IMR-90 (cell line): ENCODE data around the gene CHMP1B.

Source experiments
- CEBPB ChIP-seq: IDR thresholded peaks from 2 replicates; pipeline ENCODE4 v1.6.1; 2012; ENCODE audit warnings: low read depth, low read length, improper control_type of control experiment
- FOS ChIP-seq: fragments of 150-350 bp; IDR thresholded peaks from 2 replicates; pipeline ENCODE4 v1.6.1; 2016; ENCODE audit warnings: low read depth, low read length
- POLR2A ChIP-seq: IDR thresholded peaks from 2 replicates; pipeline ENCODE4 v1.6.1; 2012; ENCODE audit warnings: mild to moderate bottlenecking, low read depth, low read length
- RCOR1 ChIP-seq: IDR thresholded peaks from 2 replicates; pipeline ENCODE4 v1.6.1; 2012; ENCODE audit warnings: mild to moderate bottlenecking, low read length, improper control_type of control experiment; ENCODE audit not compliant: insufficient replicate concordance
- TF ChIP-seq, protein P1 (sequence below): conservative IDR thresholded peaks from 2 replicates; pipeline ENCODE4 v1.5.1; 2012; ENCODE audit warnings: mild to moderate bottlenecking, low read depth, low read length, improper control_type of control experiment
- TF ChIP-seq, protein P2 (sequence below): fragments of 150-350 bp; IDR thresholded peaks from 2 replicates; pipeline ENCODE4 v1.6.1; 2016; ENCODE audit warnings: low read depth, mild to moderate bottlenecking, low read length, moderate library complexity, borderline replicate concordance

DNA sequence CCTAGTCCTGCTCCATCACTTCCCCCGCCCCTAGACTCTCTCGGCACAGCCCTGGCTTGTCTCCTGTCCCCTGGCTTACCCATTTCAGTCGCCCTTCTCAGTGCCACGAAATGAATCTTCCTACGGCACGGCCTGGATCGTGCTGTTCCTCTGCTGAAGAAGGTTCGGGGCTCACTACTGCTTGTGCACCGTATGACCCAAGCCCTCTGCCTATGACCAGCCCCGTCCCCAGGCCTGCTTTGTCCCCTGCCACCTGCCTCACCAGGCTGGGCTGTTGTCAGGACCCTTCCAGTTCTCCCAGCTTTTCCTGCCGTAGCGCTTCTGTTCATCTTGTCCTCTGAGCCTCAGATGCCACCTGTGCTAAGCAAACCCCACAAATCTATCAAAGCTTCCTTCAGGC is 13.9 kb downstream of the CHMP1B start:
- TF ChIP-seq, protein P1, sequence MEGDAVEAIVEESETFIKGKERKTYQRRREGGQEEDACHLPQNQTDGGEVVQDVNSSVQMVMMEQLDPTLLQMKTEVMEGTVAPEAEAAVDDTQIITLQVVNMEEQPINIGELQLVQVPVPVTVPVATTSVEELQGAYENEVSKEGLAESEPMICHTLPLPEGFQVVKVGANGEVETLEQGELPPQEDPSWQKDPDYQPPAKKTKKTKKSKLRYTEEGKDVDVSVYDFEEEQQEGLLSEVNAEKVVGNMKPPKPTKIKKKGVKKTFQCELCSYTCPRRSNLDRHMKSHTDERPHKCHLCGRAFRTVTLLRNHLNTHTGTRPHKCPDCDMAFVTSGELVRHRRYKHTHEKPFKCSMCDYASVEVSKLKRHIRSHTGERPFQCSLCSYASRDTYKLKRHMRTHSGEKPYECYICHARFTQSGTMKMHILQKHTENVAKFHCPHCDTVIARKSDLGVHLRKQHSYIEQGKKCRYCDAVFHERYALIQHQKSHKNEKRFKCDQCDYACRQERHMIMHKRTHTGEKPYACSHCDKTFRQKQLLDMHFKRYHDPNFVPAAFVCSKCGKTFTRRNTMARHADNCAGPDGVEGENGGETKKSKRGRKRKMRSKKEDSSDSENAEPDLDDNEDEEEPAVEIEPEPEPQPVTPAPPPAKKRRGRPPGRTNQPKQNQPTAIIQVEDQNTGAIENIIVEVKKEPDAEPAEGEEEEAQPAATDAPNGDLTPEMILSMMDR: no peak
- TF ChIP-seq, protein P2, sequence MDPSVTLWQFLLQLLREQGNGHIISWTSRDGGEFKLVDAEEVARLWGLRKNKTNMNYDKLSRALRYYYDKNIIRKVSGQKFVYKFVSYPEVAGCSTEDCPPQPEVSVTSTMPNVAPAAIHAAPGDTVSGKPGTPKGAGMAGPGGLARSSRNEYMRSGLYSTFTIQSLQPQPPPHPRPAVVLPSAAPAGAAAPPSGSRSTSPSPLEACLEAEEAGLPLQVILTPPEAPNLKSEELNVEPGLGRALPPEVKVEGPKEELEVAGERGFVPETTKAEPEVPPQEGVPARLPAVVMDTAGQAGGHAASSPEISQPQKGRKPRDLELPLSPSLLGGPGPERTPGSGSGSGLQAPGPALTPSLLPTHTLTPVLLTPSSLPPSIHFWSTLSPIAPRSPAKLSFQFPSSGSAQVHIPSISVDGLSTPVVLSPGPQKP: no peak
- TF ChIP-seq CEBPB (no peak), FOS (no peak), POLR2A (no peak), RCOR1 (no peak)
